ENCODE measurements around the gene HS3ST6.
"Not testable (repeated sequence)": the region's sequence is repeated elsewhere in the genome, so short reads cannot be mapped to it uniquely, and the experiment has no call there.

HS3ST6 gene

GRCh38 chr16:1890024-1890707, 28.0 kb downstream of the HS3ST6 start:
- no peak overlapping the region for H3K4me3 ChIP-seq (ENCODE audit: low read length)
- DNase-seq (ENCODE audit: low read depth): no peak
- TF ChIP-seq, protein P1, sequence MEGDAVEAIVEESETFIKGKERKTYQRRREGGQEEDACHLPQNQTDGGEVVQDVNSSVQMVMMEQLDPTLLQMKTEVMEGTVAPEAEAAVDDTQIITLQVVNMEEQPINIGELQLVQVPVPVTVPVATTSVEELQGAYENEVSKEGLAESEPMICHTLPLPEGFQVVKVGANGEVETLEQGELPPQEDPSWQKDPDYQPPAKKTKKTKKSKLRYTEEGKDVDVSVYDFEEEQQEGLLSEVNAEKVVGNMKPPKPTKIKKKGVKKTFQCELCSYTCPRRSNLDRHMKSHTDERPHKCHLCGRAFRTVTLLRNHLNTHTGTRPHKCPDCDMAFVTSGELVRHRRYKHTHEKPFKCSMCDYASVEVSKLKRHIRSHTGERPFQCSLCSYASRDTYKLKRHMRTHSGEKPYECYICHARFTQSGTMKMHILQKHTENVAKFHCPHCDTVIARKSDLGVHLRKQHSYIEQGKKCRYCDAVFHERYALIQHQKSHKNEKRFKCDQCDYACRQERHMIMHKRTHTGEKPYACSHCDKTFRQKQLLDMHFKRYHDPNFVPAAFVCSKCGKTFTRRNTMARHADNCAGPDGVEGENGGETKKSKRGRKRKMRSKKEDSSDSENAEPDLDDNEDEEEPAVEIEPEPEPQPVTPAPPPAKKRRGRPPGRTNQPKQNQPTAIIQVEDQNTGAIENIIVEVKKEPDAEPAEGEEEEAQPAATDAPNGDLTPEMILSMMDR (conservative IDR thresholded peaks at IDR 0.05; ENCODE audit: low read length): no peak

GRCh38 chr16:1887711-1888354, 30.4 kb downstream of the HS3ST6 start:
- no peak for DNase-seq (ENCODE audit: low read depth)
- no peak overlapping the region for H3K4me3 ChIP-seq (ENCODE audit: low read length)
- TF ChIP-seq, protein P1 (conservative IDR thresholded peaks at IDR 0.05; ENCODE audit: low read length): no peak

- DNase-seq (ENCODE audit: low read depth): no peak
- TF ChIP-seq, protein P1 (conservative IDR thresholded peaks at IDR 0.05; ENCODE audit: low read length): no peak
- H3K4me3 ChIP-seq (ENCODE audit: low read length): no peak overlapping the region
Measured at GRCh38 chr16:1884889-1885288, 33.3 kb downstream of the HS3ST6 start.

DNA sequence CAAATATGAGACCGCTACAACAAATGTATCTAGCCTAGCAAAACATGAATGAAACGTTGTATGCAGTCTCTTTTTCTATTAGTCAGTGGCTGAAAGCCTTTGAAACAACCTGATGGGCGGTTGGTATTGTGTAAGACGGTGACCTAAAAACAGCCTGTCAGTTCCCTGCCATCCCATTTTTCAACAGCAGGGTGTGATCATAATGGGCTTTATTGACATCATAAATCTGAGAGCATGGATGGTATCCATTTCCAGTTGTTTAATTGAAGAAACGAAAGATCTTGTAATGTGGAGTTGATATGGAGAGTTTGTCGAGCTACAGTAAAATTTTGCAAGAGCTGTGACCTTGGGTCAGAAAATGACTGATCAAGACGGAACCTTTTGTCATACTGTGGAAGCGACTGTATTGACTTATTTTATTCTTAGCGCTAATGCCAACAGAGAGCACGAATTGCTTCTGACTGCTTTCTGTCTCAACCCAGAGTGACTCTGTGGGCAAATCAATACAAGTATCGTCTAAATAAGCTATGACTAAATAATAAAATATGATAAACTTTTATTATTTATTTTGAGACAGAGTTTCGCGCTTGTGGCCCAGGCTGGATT, 34.0 kb downstream of the HS3ST6 start:
- TF ChIP-seq, protein P1 (conservative IDR thresholded peaks at IDR 0.05; ENCODE audit: low read length): peak; percentile 23
- DNase-seq (ENCODE audit: low read depth): peak; percentile 8
- no peak overlapping the region for H3K4me3 ChIP-seq (ENCODE audit: low read length)

GRCh38 chr16:1881172-1881571, 37.0 kb downstream of the HS3ST6 start:
- not testable (repeated sequence) for DNase-seq (ENCODE audit: low read depth); H3K4me3 ChIP-seq (ENCODE audit: low read length)

- TF ChIP-seq, protein P1 (conservative IDR thresholded peaks at IDR 0.05; ENCODE audit: low read length): no peak
- no peak for DNase-seq (ENCODE audit: low read depth)
- H3K4me3 ChIP-seq (ENCODE audit: low read length): no peak overlapping the region
Measured at GRCh38 chr16:1879477-1879876, 38.7 kb downstream of the HS3ST6 start.

GRCh38 chr16:1878256-1878655, 40.0 kb downstream of the HS3ST6 start:
- no peak overlapping the region for H3K4me3 ChIP-seq (ENCODE audit: low read length)
- no peak for DNase-seq (ENCODE audit: low read depth)
- TF ChIP-seq, protein P1 (conservative IDR thresholded peaks at IDR 0.05; ENCODE audit: low read length): no peak

Data from AG10803 (cell line).